Mononuclear cell (primary cell): ENCODE measurements around the gene LYZL6. TPM values are rescaled to one million over a fixed set of nuclear protein-coding genes. Genes with fewer than 3 reads are reported as not detected.
A peak's percentile ranks its signal among the peaks of the same experiment; 100 is the strongest.

Source experiments
- H3K27me3 ChIP-seq: 2 replicates; pipeline ENCODE4 v1.6.0; 2011; ENCODE audit warnings: low read length, control low read depth; ENCODE audit not compliant: insufficient read depth
- H3K4me1 ChIP-seq: 2 replicates; pipeline ENCODE4 v1.5.1; 2011; ENCODE audit warnings: mild to moderate bottlenecking, low read length, control low read depth; ENCODE audit not compliant: insufficient read depth
- H3K4me3 ChIP-seq: 2 replicates; pipeline ENCODE4 v1.5.1; 2011; ENCODE audit warnings: mild to moderate bottlenecking, low read length, moderate library complexity
- H3K9me3 ChIP-seq: 2 replicates; pipeline ENCODE4 v1.5.1; 2011; ENCODE audit warnings: low read depth, mild to moderate bottlenecking, control low read depth, low read length
- total RNA-seq: library from RNA; depleted of rRNA; stranded (reverse); fragments of >200 nt; gene quantifications from one replicate; pipeline ENCODE4 v1.2.3, GENCODE V29; 2012

The LYZL6 gene
- total RNA-seq, 1 donor = not detected

DNA sequence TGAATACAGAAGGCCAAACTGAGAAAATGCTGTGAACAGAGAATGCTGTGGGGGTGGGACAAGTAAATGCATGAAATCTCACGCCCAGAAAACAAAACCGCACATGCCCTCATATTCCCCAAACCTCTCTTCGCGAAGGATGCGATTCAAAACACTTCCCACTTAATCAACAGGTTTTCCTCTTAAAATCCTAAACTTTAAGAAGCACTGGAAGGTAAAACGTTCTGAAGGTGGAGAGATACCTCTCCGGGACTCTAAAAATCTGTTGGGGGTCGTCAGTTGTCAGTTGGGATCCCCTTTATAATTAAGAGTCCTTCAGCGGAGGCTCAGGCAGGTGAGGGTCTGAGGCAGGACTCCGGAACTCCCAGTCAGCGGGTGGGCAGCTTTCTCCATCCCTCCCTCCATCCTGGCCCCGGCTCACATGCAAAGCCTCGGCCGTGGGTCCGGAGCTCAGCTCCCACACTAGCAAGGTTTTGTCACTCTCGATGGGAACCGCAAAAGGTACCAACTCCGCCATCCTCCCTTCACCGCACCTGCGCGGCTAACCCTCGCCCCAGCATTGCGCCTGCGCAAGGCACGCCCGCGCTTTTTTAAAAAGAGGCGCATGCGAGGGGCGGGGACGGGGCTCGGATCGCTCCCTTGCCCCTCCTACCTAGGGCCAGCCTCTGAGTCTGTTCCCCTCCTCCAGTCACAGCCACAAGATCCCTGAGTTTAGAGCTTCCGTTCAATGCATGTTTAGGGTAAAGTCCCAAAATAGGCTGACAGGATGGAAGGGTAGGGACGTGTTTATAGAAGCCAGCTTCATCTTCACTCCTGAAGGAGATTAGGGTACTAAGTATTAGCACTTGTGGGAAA lies 13.1 kb downstream of the LYZL6 start, which contains the start of gene RDM1:
Gene RDM1 (minus strand): TSS at position 563 of the 855 bp plus-strand sequence. CDS start 46 bp downstream, at position 517.
- peaks cover 13% of the 10 kb centered on the region for H3K4me1 ChIP-seq
- H3K4me3 ChIP-seq = peak within 1 kb of the TSS; percentile 49
- no peaks in the 10 kb centered on the region for H3K27me3 ChIP-seq
- no peaks in the 10 kb centered on the region for H3K9me3 ChIP-seq

DNA sequence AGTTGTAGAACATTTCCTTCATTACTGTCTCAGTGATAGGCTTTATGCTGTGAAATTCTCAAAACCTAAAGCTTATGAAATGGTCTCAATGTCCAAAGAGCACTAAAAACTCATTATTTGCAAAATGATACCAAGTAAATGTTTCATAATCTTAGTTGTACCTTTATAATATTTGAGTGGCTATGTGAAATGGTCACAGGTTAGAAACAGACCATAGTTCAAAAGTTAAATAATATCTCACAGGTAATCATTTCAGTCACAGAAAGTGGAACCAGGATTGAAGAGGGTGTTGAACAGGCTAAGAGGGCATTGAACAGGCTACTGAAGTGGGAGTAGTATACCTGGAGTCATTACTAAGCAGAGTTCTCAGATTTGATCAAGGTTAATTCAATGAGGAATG lies 15.8 kb downstream of the LYZL6 start:
- Histone ChIP-seq H3K4me1 (peaks cover 13% of the 10 kb centered on the region), H3K9me3 (no peaks in the 10 kb centered on the region), H3K27me3 (no peaks in the 10 kb centered on the region), H3K4me3 (no peak overlapping the region)

DNA sequence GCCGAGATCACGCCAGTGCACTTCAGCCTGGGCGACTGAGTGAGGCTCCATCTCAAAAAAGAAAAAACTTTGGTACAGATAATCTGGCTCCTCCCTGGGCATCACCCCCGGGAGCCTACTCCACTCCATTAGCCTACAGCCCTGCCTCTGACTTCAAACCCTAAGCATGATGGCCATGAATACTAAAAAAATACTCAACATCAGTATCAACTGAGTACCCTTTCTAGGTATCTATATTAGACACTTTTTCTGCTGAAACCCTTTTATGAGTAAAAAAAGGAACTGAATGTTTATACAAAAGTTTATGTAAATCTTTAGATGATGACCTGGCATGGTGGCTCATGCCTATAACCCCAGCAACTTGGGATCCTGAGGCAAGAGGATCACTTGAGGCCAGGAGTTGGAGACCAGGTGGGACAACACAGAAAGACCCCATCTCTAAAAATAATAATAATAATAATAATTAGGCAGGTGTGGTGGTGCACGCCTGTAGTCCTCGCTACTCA lies 19.9 kb downstream of the LYZL6 start:
- Histone ChIP-seq H3K4me1 (no peaks in the 10 kb centered on the region), H3K9me3 (no peaks in the 10 kb centered on the region), H3K27me3 (no peaks in the 10 kb centered on the region), H3K4me3 (no peak overlapping the region)

DNA sequence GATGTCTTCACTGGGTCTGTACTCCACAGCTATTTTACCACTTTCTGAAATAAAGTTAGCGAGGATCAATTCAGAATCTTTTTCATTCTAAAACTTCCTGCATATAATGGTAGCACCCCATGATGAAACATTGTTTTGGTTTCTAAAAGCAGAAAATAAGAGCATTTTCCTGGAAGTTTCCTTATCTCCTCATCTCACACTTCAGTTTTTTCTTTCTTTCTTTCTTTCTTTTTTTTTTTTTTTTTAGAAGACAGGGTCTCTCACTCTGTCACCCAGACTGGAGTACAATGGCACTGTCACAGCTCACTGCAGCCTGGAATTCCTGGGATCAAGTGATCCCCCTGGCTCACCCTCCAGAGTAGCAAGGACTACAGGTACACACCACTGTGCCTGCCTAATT lies 23.3 kb downstream of the LYZL6 start:
- H3K4me1 ChIP-seq = no peaks in the 10 kb centered on the region
- no peaks in the 10 kb centered on the region for H3K27me3 ChIP-seq
- H3K9me3 ChIP-seq = no peaks in the 10 kb centered on the region
- no peak overlapping the region for H3K4me3 ChIP-seq

DNA sequence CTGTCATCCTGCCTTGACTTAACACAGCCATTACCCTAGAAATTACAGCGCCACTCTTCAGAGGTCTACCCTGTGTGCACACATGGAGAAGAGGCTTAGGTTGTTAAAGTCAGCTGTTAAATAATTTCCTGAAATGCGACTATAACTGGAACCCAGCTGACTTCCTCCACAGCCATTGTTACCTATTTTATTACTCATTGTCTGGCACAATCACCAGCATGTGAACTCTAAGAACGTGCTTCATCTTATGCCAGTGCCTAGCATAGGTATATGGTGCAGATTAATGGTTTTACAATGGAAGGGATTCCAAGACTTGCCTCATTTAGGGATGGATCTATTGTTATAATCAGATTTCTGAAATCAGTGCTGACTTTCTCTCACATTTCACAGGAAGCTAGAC lies 24.8 kb downstream of the LYZL6 start:
- Histone ChIP-seq H3K9me3 (no peaks in the 10 kb centered on the region), H3K4me1 (no peaks in the 10 kb centered on the region), H3K27me3 (no peaks in the 10 kb centered on the region), H3K4me3 (no peak overlapping the region)

DNA sequence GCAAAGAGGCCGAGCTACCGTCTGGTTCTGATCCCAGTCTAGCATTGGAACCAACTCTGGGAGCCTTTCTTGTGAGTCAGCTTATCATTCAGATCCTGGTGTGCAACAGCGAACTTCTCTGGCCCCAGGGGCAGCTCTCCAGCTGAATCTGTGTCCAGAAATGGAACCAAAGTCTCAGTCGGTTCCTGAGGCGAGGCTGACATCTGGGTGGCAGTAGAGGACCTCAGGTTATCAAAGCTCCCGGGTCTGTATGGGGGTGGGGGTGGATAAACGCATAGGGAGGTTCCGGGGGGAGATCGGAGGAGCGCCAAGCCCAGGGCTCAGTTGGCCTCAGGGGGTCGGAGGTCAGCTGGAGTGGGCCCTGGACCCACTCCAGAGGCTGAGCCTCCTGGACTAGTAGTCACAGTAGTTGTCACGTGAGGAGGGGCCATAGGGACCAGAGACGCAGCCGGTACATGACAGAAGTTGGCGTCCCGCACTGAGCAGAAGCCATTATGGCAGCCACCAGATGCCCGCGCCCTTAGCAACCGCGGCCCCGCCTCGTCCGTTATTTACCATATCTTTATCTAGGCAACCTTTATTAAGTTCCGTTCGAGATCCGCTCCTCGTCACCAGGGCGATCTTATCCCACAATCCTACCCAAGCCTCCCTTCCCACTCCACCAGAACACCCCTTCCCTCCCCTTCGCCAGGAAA lies 25.8 kb downstream of the LYZL6 start:
- Histone ChIP-seq H3K9me3 (no peaks in the 10 kb centered on the region), H3K4me1 (no peaks in the 10 kb centered on the region), H3K4me3 (no peak overlapping the region)

DNA sequence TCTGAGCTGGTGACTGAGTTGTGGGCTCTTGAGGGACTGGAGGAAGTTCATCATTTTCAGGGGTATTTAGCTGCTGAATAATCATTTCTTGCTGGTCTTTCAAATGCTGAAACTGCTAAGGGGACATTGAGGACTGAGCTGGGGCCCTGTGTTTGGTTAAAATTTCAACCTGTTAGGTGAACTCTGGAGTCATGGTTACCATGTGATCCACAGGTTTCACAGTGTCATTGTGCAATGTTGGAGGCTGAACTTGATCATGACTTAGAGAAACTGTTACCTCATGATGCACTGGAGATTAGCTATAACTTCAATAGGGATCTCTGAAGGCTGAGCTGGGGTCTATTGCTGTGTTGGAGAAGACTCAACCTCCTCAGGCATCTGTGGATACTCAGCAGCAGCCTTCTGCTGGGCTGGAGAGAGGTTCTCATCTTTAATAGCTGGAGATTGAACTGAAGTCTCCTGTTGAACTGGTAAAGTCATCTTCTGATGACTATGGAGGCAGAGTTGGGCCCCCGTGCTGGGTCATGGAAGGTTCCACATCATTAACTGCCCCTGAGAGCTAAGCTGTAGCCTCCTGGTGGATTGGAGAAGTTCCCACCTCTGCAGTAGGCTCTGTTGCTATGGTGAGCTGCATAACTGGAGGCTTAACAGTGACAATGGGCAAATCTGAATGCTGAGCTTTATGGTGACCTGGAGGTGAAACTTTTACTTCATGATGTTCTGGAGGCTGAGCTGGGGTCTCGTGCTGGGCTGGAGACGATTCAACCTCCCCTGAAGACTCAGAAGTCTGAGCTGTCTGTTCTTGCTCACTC lies 28.2 kb downstream of the LYZL6 start:
- Histone ChIP-seq H3K9me3 (no peaks in the 10 kb centered on the region), H3K4me1 (no peaks in the 10 kb centered on the region), H3K4me3 (no peak overlapping the region), H3K27me3 (no peaks in the 10 kb centered on the region)

More for the DNA sequence above, 25.8 kb downstream of the LYZL6 start:
- no peaks in the 10 kb centered on the region for H3K27me3 ChIP-seq

DNA sequence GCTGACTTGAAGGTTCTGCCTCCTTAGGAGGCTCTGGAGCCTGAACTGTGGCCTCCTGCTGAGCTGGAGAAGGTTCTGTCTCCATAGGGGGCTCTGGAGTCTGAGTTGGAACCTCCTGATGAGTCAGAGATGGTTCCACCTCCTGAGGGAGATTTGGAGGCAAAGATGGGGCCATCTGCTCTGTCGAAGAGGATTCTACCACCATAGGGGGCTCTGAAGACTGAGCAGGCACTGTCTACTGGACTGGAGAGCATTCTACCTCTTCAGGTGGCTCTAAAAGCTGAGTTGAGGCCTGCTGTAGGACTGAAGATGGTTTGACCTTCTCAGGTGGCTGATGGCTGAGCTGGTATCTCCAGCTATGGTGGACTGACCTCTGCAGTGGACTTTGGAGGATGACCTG lies 29.2 kb downstream of the LYZL6 start:
- Histone ChIP-seq H3K4me1 (no peaks in the 10 kb centered on the region), H3K9me3 (no peaks in the 10 kb centered on the region), H3K27me3 (no peaks in the 10 kb centered on the region), H3K4me3 (no peak overlapping the region)

DNA sequence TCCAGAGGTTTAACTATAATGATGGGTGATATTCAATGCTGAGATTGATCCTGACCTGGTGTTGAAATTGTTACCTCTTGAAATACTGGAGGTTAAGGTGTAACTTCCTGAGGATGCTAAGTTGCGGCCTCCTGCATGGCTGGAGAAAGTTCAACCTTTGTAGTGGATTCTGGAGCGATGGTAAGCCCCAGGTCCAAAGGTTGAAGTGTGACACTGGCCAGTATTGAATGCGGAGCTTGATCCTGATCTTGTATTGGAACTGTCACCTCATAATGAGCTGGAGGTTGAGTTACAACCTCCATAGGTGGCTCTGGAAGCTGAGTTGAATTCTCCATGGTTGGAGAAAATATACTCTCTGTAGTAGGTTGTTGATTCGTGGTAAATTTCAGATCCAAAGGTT lies 29.9 kb downstream of the LYZL6 start:
- no peaks in the 10 kb centered on the region for H3K27me3 ChIP-seq
- no peak overlapping the region for H3K4me3 ChIP-seq
- H3K9me3 ChIP-seq = no peaks in the 10 kb centered on the region
- no peaks in the 10 kb centered on the region for H3K4me1 ChIP-seq

DNA sequence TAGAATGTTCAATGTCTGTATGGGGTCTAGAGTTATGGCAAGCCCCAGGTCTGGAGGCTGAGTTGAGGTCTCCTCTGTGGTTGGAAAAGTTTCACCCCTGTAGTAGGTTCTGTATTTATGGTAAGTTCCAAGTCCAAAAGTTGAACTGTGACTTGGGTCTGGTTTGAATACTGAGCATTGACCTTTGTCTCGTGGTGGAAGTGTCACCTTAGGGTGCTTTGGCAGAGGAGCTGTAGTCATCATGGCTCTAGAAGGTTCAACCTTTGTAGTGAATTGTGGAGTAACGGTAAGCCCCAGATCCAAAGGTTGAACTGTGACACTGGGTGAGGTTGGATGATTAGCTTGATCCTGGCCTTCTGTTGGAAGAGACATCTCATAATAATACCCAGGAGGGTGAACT lies 30.6 kb downstream of the LYZL6 start:
- H3K27me3 ChIP-seq = no peaks in the 10 kb centered on the region

DNA sequence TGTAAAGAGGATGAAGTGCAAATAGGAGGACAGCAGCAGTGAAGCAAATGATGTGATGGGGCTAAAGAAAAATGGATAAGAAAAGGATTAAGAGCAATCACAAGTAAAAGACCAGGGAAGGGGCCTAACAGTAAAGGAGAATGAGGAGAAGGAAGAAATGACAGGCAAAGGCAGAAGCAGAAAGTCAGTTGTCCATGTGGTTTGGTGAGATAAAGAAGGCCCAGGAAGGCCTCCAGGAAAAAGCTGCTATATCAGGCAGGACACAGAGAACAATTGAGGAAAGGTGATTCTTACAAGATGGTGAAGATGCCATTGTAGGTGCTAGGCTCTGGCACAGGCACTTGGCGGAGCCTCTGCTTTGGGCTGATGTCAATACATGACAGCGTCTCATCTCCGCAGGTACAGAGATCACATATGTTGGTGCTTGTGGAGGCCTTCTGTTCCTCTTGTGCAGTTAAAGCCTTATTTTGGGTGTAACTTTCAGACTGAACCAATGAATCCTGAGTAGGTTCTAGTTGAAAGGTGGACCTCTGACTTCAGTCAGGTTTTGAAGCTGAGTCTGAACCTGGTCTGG lies 31.1 kb downstream of the LYZL6 start:
- no peaks in the 10 kb centered on the region for H3K27me3 ChIP-seq
- H3K4me1 ChIP-seq = no peaks in the 10 kb centered on the region

More for the DNA sequence above, 30.6 kb downstream of the LYZL6 start:
- no peak overlapping the region for H3K4me3 ChIP-seq
- H3K9me3 ChIP-seq = no peaks in the 10 kb centered on the region
- no peaks in the 10 kb centered on the region for H3K4me1 ChIP-seq

DNA sequence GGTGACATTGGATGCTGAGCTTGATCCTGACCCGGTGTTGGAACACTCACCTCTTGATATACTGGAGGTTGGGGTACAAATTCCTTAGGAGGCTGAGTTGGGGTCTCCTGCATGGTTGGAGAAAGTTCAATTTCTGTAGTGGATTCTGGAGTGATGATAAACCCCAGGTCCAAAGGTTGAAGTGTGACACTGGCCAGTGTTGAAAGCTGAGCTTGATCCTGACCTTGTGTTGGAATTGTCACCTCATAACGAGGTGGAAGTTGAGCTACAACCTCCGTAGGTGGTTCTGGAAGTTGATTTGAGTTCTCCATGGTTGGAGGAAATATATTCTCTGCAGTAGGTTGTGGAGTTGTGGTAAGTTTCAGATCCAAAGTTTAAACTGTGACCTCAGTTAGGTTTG lies 34.1 kb downstream of the LYZL6 start:
- H3K4me3 ChIP-seq = no peak overlapping the region
- H3K4me1 ChIP-seq = no peaks in the 10 kb centered on the region
- no peaks in the 10 kb centered on the region for H3K27me3 ChIP-seq
- no peaks in the 10 kb centered on the region for H3K9me3 ChIP-seq

More for the DNA sequence above, 31.1 kb downstream of the LYZL6 start:
- H3K4me3 ChIP-seq = no peak overlapping the region
- H3K9me3 ChIP-seq = no peaks in the 10 kb centered on the region

DNA sequence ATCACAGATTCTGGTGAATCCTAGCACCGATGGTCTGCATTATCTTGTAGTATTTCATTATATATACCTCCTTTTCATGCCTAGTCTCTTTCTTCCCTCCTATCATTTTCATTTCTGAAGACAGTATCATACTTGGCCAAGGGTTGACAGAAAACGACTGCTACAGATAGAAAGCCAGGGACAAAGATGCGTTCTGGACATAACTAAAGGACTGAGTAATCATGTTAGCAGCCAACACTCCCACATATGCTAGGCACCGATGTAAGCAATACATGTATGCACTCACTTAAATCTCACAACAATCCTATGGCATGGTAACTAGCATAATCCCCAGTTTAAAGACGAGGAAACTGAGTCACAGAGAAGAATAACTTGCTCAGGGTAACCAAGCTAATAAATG lies 35.8 kb downstream of the LYZL6 start:
- no peaks in the 10 kb centered on the region for H3K4me1 ChIP-seq
- H3K4me3 ChIP-seq = no peak overlapping the region
- H3K27me3 ChIP-seq = no peaks in the 10 kb centered on the region
- H3K9me3 ChIP-seq = no peaks in the 10 kb centered on the region

DNA sequence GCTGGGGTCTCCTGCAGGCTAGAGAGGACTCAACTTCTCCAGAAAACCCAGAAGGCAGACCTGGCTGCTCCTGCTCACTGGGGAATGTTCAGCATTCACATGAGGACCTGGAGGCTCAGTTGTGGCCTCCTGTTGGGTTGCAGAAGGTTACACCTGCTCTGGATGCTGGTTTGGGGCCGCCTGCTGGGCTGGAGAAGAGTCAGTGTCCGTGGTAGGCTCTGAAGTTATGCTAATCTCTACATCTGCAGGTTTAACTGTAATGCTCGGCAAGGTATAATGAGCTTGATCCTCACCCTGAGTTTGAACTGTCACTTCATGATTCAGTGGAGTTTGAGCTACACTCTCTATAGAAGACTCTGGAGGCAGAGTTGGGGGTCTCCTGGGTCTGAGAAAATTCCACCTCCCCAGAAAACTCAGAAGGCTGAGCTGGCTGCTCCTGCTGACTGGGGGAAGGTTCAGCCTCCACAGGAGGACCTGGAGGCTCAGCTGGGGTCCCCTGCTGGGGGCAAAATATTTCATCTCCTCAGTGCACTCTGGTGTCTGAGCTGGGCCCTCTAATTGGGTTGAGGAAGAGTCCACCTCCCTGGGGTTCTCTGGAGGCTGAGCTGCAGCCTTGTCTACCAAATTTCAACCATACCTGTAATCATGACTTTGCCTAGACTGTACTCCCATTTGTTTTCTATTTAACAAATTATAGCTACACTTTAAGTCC lies 36.4 kb downstream of the LYZL6 start:
- Histone ChIP-seq H3K4me1 (no peaks in the 10 kb centered on the region), H3K4me3 (no peak overlapping the region), H3K9me3 (no peaks in the 10 kb centered on the region), H3K27me3 (no peaks in the 10 kb centered on the region)
